GM19351 (cell line): Measurements from ENCODE around the gene PTPRM.
"Not testable (repeated sequence)": the region's sequence is repeated elsewhere in the genome, so short reads cannot be mapped to it uniquely, and the experiment has no call there.

ENCODE experiments used
- ATAC-seq: cut with Tn5 transposase; IDR thresholded peaks from one replicate; pipeline ENCODE4 v1.9.1; 2021; ENCODE audit warnings: mild to moderate bottlenecking, moderate library complexity; ENCODE audit not compliant: unreplicated experiment

Gene PTPRM

GRCh38 chr18:8030201-8030600, 463.1 kb downstream of the PTPRM start:
- ATAC-seq, result no peak

DNA sequence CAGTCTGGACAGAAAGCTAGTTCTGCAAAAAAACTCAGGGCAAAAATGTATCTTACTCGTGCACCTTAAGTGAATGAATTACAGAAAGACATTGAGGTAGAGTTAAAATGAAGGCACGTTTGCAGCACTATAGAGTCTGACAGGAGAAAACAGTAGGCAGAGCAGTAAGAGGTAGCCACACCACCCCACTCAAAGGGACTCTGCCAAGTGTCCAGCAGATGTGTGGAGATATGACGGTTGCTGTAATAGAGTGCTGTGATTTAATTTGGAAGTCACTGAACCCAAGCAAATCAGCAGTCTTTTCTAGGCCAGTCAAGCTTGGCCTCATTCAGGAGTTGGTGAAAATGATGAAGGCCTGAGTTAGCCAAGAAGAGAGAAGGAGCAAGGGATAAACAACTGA, 464.4 kb downstream of the PTPRM start:
- ATAC-seq, result no peak

DNA sequence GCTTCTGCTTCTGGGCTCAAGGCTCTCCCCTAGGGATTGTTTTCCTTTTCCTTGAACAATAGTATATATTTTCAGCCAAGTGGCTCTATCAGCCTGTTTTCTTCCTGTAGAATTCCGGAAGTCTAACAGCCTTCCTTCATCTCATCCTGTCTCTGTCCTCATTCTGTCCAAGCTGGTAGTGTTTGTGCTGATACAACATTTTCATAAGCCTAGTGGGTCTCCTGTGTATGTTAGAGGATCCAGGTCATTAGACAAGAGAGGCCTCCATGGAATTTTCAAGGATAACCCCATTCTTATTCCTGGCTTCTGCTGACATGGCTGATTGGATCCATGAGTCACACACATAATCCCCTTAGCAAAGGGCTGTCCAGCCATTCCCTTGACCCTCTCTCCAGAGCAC, 467.6 kb downstream of the PTPRM start:
- no peak for ATAC-seq

DNA sequence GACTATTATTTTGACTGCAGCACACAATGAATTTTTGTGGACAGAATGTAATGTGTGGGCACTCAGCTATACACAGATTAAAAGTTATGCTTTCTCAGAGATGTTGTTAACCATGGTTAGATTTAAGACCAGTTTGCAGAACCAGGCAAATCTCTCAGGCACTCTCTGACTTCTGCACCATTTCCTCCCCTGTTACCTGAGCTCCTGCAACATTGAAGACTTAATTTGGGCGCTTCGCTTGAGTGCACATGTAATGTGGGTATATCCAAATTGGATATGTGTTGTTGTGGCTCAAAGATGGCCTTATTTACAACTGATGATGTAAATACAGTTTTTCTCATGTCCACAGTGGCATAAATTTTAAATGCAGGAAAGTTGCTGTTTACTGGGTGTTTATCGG, 469.4 kb downstream of the PTPRM start:
- ATAC-seq, result no peak

GRCh38 chr18:8037296-8037695, 470.2 kb downstream of the PTPRM start:
- no peak for ATAC-seq

- ATAC-seq, result no peak
These were observed 472.9 kb downstream of the PTPRM start for GRCh38 chr18:8040021-8040420.

DNA sequence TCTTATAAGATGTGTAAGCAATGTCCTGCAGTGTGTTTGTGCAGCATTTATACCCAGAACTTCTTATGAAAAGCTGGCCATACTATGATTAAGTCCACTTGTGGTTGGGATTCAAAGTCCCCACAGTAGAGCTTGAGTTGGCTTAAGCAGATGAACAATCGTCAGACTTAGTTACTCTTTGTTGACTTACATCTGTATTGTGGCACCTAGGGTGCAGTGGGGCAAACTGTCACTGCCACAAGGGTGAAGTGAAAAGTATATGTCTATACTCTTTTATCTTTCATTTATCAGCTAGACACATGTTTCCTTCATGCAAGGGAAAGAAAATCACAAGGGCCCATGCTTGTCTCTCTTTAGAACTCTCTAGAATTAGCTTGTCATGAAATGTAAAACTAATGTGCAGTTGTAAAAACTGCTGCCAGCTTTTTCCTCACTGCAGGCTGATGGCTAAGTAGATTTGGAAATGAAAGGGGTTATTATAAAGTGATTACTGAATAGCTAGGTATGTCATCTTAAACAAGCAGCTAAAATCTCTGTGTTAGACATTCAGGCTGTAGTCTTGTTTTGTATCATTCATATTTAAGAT, 474.5 kb downstream of the PTPRM start:
- ATAC-seq, result no peak

DNA sequence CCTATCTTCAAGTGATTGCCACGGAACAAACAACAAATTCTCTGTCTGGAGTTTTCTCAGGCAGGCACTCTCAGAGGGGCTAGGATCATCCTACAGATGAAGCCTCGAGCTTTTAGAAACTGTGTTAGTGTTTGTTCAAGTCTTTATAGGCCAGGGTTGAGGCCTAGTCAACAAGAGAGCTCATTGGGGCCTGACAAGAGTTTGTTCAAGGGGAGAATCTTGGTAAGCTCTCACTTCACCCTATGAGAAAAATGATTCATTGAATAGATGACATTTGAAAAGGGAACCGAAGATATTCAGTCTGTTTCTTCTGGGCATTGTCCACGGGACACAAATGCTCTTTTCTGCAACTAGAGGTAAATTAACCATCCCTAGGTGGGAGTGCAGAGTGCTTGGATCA, 476.9 kb downstream of the PTPRM start:
- no peak for ATAC-seq

- ATAC-seq, result no peak
These were observed 478.2 kb downstream of the PTPRM start for GRCh38 chr18:8045160-8045883.

- no peak for ATAC-seq
These were observed 478.8 kb downstream of the PTPRM start for GRCh38 chr18:8045884-8046281.

GRCh38 chr18:8046441-8046840, 479.3 kb downstream of the PTPRM start:
- no peak for ATAC-seq

DNA sequence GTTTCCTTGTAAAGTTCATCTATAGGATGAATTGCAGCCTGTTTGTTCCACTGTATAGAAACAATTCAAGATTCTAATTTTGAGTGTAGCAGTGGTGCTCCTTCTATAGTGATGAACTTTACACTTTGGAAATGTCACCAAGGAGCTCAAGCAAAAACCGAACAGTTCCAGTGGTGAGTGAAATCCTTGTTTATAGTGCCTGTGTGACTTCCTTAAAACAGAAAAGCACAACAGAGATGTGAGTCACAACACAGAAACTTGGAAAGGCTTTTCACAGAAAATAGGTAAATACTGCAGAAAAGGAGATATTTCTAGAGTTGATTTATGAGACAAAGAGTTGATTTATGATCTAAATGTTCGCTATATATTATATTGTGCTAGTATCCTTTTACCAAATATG, 482.0 kb downstream of the PTPRM start:
- no peak for ATAC-seq

- no peak for ATAC-seq
These were observed 483.7 kb downstream of the PTPRM start for GRCh38 chr18:8050616-8051329.

GRCh38 chr18:8051453-8051852, 484.3 kb downstream of the PTPRM start:
- no peak for ATAC-seq

DNA sequence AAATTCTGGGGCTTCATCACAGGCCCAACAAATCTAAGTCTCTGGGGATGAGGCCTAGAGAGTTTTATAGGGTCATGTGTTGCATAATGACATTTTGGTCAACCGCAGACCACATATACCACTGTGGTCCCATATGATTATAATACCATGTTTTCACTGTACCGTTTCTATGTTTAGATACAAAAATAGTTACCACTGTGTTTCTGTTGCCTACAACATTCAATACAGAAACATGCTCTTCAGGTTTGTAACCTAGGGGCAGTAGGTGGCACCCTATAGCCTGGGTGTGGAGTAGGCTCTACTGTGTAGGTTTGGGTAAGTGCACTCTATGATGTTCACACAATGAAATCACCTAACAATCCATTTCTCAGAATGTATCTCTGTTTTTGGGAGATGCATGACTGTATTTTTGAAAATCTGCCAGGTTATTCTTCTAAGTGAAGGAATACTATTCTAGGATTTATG, 485.2 kb downstream of the PTPRM start:
- ATAC-seq, result no peak

DNA sequence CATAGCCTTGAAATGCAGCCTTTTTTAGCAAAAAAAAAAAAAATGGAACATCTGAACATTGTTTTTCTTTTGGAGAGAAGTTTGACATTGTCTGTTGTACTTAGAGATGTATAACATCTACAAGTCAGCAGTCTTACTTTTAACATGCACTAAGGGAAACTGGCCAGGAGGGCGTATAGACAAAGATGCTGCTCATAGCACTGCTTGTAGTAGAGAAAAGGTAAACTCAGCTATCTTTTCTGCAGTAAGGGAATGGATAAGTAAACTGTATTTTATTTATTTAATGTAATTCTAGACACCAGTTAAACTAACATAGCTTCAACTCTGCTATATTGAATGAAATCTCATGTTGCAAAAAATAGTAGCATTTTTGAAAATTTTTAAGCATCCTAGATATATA, 489.6 kb downstream of the PTPRM start:
- ATAC-seq, result no peak

- not testable (repeated sequence) for ATAC-seq
These were observed 496.0 kb downstream of the PTPRM start for GRCh38 chr18:8063152-8063551.

DNA sequence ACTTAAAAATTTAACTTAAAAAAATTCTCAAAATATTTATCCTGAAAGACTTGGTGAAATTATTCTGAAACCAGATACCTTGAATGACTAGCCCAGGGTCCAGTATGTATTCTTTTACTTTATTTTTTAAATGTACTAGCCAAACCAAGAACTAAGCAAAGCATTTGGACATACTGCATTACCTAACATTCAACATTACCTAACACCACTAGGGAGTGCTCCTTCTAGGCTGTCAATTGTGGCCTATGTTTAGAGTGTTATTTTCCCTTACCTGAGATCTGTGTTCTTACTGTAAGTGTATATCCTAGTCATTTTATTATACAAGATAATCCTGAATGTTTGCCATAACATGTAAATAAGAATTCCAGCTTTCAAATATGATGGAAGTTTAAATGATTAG, 496.6 kb downstream of the PTPRM start:
- ATAC-seq, result no peak

DNA sequence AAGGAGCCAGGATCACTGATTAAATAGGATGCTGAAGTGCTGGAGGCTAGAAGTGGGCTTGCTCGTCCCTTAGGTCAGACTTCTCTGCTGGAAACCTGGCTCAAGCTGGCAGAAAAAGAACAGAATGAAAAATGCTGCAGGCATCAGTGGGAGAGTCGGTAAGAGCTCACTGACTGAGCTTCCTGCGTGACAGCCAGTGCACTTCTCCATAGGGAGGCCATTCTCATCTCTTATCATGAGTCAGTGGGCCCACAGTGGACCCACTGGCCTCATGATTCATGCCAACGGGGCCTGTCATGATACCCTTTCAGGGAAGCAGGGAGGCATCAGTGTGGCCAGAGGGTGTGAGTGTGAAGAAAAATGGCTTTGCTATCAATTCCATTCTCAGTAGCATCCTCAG, 498.2 kb downstream of the PTPRM start:
- no peak for ATAC-seq

DNA sequence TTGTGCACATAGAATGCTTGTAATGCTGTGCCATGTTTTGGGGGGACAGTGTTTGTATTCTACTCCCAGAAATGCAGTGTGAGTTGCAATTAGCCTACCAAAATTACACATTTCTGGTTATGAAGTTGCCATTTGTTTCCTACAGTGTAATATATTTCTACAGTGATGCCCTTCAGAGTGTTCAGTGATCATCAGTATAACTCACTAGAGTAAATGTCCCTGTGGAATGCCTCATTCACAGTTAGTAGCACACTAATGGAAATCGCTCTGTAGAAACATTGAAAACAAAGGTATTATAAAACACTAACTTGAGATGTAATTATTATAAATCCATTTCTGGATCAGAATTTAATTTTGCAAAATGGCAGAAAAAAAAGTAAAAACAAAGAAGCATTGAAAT, 498.7 kb downstream of the PTPRM start:
- no peak for ATAC-seq

DNA sequence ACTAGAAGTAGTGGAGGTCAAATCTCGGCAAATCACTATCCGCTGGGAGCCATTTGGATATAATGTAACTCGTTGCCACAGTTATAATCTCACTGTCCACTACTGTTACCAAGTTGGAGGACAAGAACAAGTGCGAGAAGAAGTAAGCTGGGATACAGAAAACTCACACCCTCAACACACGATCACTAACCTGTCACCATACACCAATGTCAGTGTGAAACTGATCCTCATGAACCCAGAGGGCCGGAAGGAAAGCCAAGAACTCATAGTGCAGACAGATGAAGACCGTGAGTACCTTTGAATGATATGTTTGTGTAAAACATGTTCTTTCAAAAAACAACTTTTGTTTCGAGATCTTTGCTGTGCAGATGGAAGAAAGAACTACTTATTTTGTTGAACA, 502.6 kb downstream of the PTPRM start:
- no peak for ATAC-seq

- no peak for ATAC-seq
These were observed 506.1 kb downstream of the PTPRM start for GRCh38 chr18:8073167-8073566.
